ENCODE data around the gene TLNRD1.

The TLNRD1 gene

DNA sequence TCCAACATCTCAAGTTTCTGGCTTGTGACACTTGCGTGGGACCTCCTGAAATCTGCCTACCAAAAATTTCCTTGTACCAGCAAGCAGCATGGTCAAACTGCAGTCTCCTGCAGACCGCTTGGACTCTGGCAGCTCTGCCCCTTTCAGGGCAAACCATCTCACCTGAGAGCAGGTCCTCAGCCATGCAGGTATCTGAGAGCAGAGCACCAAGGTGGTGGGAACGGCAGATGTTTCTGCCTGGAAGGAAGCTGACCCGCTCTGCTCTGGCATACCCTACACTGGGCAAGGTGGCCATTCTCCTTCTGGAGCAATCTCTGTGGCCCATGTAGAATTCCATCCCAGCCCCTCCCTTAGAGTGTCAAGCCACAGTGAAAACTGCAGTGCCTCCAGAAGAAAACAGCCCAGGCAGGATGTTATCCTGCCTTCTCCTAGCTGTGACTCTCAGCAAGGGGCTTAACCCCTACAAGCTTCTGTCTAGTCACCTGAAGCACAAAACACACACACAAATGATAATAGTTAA lies 32.7 kb upstream of the TLNRD1 start:
- no peak overlapping the region for H3K4me3 ChIP-seq (replicated peaks; ENCODE audit: low read depth, low read length)
- DNase-seq (ENCODE audit: extremely low read depth, insufficient read length), result no peak
- no peaks in the 10 kb centered on the region for H3K27me3 ChIP-seq (replicated peaks; ENCODE audit: control insufficient read depth, insufficient read depth, low read length)
- peaks cover 5% of the 10 kb centered on the region for H3K36me3 ChIP-seq (ENCODE audit: control insufficient read depth, insufficient read depth, low read length)
- TF ChIP-seq, protein P1, sequence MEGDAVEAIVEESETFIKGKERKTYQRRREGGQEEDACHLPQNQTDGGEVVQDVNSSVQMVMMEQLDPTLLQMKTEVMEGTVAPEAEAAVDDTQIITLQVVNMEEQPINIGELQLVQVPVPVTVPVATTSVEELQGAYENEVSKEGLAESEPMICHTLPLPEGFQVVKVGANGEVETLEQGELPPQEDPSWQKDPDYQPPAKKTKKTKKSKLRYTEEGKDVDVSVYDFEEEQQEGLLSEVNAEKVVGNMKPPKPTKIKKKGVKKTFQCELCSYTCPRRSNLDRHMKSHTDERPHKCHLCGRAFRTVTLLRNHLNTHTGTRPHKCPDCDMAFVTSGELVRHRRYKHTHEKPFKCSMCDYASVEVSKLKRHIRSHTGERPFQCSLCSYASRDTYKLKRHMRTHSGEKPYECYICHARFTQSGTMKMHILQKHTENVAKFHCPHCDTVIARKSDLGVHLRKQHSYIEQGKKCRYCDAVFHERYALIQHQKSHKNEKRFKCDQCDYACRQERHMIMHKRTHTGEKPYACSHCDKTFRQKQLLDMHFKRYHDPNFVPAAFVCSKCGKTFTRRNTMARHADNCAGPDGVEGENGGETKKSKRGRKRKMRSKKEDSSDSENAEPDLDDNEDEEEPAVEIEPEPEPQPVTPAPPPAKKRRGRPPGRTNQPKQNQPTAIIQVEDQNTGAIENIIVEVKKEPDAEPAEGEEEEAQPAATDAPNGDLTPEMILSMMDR (IDR thresholded peaks at IDR 0.05; ENCODE audit: insufficient read depth, low read length, poor library complexity, severe bottlenecking), result no peak

DNA sequence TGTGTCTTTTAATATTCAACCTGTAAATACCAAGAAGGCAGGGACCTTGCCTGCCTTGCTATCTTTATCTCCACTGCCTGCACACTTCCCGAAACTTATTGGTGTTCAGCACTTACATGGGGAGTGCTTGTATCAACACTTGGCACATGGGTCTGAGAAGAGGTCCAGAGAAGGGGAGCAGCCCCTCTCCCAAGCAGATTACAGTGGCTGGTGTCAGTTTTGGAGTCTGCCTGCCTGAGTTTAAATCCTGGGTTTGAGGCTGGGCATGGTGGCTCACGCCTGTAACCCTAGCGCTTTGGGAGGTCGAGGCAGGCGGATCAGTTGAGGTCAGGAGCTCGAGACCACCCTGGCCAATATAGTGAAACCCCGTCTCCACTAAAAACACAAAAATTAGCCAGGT lies 31.4 kb upstream of the TLNRD1 start:
- H3K36me3 ChIP-seq (ENCODE audit: control insufficient read depth, insufficient read depth, low read length), result peaks cover 8% of the 10 kb centered on the region
- no peaks in the 10 kb centered on the region for H3K27me3 ChIP-seq (replicated peaks; ENCODE audit: control insufficient read depth, insufficient read depth, low read length)
- TF ChIP-seq, protein P1 (IDR thresholded peaks at IDR 0.05; ENCODE audit: insufficient read depth, low read length, poor library complexity, severe bottlenecking), result no peak
- H3K4me3 ChIP-seq (replicated peaks; ENCODE audit: low read depth, low read length), result no peak overlapping the region
- DNase-seq (ENCODE audit: extremely low read depth, insufficient read length), result no peak

DNA sequence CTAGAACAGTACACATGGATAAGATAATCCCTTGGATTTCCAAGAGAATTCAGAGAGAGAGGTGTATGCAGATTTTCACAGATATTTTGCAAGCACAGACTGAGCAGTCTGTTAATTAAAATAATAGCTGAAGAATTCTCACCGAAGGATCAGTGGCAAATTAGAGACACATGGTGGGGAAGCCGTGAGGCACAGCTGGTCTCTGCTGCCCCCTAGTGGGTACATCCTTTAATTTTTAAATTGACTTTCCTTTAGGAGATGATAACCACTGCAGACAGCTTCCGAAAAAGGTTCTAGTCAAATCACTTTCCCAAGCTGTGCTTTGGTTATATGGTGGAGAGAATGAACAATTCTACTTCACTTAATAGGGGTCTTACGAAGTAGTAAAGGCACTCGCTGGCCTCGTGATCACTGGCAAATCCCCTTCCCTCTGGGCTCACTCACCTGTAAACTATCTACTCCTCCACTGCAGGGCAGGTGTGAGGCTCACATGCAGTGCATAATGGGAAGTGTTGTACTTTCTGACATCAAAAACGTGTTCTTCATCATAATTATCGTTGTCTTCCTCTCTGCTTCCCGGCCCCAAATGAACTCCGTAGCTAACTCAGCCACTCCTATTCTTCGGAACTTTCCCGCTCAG lies 30.6 kb upstream of the TLNRD1 start:
- TF ChIP-seq, protein P1 (IDR thresholded peaks at IDR 0.05; ENCODE audit: insufficient read depth, low read length, poor library complexity, severe bottlenecking), result peak; percentile 78

DNA sequence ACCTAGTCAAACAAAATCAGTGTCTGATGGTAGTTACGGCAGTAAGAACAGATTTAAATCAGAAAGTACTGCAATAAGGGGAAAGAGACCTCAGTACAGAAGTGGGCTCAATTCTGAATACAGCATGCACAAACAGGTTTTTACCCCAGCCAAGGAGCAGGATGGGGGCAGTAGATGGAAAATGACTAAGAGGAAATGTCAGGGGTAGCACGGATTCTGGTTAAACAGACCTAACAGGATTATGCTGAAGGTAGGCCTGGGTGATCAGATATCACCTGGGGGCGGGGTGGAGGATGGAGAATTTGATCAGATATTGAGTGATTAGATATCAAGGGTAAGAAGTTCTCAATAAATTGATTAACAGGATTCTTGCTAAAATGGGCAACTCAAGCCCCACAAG lies 30.1 kb upstream of the TLNRD1 start:
- TF ChIP-seq, protein P1 (IDR thresholded peaks at IDR 0.05; ENCODE audit: insufficient read depth, low read length, poor library complexity, severe bottlenecking), result no peak
- no peaks in the 10 kb centered on the region for H3K27me3 ChIP-seq (replicated peaks; ENCODE audit: control insufficient read depth, insufficient read depth, low read length)
- H3K4me3 ChIP-seq (replicated peaks; ENCODE audit: low read depth, low read length), result no peak overlapping the region
- DNase-seq (ENCODE audit: extremely low read depth, insufficient read length), result no peak
- peaks cover 8% of the 10 kb centered on the region for H3K36me3 ChIP-seq (ENCODE audit: control insufficient read depth, insufficient read depth, low read length)

More for the DNA sequence above, 30.6 kb upstream of the TLNRD1 start:
- DNase-seq (ENCODE audit: extremely low read depth, insufficient read length), result no peak
- Histone ChIP-seq H3K4me3 (replicated peaks; ENCODE audit: low read depth, low read length) (no peak overlapping the region), H3K36me3 (ENCODE audit: control insufficient read depth, insufficient read depth, low read length) (peaks cover 8% of the 10 kb centered on the region), H3K27me3 (replicated peaks; ENCODE audit: control insufficient read depth, insufficient read depth, low read length) (no peaks in the 10 kb centered on the region)

DNA sequence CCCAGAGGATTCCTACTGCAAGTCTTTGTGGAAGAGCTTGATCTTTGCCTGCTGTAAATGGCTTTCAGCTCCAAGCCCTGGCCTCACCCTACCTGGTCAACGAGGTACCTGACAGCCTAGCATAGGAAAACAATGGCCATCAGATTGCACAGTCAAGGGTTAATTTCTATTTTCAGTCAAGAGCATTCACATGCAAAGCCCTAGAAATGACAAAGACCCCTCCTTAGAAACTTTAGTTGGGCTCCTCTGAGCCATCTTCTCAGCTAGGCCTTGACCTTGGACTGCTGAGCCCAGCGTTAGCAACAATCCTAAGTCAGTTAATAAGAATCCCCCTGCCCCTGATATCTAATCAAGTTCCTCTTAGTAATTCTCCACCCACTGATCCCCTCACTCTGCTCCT lies 29.6 kb upstream of the TLNRD1 start:
- H3K4me3 ChIP-seq (replicated peaks; ENCODE audit: low read depth, low read length), result no peak overlapping the region
- peaks cover 8% of the 10 kb centered on the region for H3K36me3 ChIP-seq (ENCODE audit: control insufficient read depth, insufficient read depth, low read length)
- no peak for DNase-seq (ENCODE audit: extremely low read depth, insufficient read length)
- H3K27me3 ChIP-seq (replicated peaks; ENCODE audit: control insufficient read depth, insufficient read depth, low read length), result no peaks in the 10 kb centered on the region
- TF ChIP-seq, protein P1 (IDR thresholded peaks at IDR 0.05; ENCODE audit: insufficient read depth, low read length, poor library complexity, severe bottlenecking), result no peak
